Colonic mucosa (tissue), 4 donors: ENCODE data around the gene INPP5F. TPM values are rescaled to one million over a fixed set of nuclear protein-coding genes. Genes with fewer than 3 reads are reported as not detected.
"Not testable (repeated sequence)": the region's sequence is repeated elsewhere in the genome, so short reads cannot be mapped to it uniquely, and the experiment has no call there.

Source experiments
- DNase-seq: peaks from one replicate; pipeline ENCODE4 v3.0.0-alpha.2; 2020
- H3K27ac ChIP-seq: fragments of 200-600 bp; one replicate; pipeline ENCODE4 v1.8.0; 2021
- H3K27me3 ChIP-seq: fragments of 200-600 bp; one replicate; pipeline ENCODE4 v1.8.0; 2021
- H3K36me3 ChIP-seq: fragments of 200-600 bp; one replicate; pipeline ENCODE4 v1.8.0; 2021
- H3K4me1 ChIP-seq: fragments of 200-600 bp; one replicate; pipeline ENCODE4 v1.8.0; 2021; ENCODE audit warnings: mild to moderate bottlenecking
- H3K4me3 ChIP-seq: fragments of 200-600 bp; one replicate; pipeline ENCODE4 v1.8.0; 2021
- H3K9ac ChIP-seq, 2 donors: one replicate each; pipeline ENCODE4 v1.7.0; 2013; ENCODE audit warnings: control low read depth in 2 of 2, low read depth in 2 of 2, low read length in 2 of 2
- H3K9me3 ChIP-seq: fragments of 200-600 bp; one replicate; pipeline ENCODE4 v1.8.0; 2021
- CTCF ChIP-seq: fragments of 200-600 bp; IDR thresholded peaks from one replicate; pipeline ENCODE4 v1.8.0; 2022; ENCODE audit warnings: antibody characterized with exemption, mild to moderate bottlenecking
- intact Hi-C: fragments of 100-400 bp; cut with DNase I; formaldehyde crosslinking; loops from one replicate; pipeline ENCODE4 v1.14.1; 2022
- total RNA-seq, 2 donors: library from RNA; stranded (reverse); fragmentation: NEBNext Ultra II Directional in 1 of 2; extraction: Animal tissue kit (Norgen Biotek cat#: 25700) in 1 of 2; gene quantifications; one replicate each; pipeline ENCODE4 v1.2.1, GENCODE V29; 2021
- donor health status: healthy.
- donor health status: DM: no; HTN: no; CAD: no.
- donor health status: DM: no; HTN: no; CAD: no.

Gene INPP5F
- total RNA-seq, 2 donors from 2014 or later = 12.6 to 15.6 TPM

GRCh38 chr10:119701861-119702260, 24.0 kb upstream of the INPP5F start:
- Histone ChIP-seq H3K36me3 (no peaks in the 10 kb centered on the region), H3K9ac (no peak overlapping the region), H3K4me3 (no peak overlapping the region), H3K27ac (no peak overlapping the region), H3K9me3 (no peaks in the 10 kb centered on the region), H3K27me3 (no peaks in the 10 kb centered on the region), H3K4me1 (no peaks in the 10 kb centered on the region)
- no peak for DNase-seq
- no peak for TF ChIP-seq CTCF
- intact Hi-C loops = no loop called here

- TF ChIP-seq CTCF = no peak
- Histone ChIP-seq H3K9ac (no peak overlapping the region), H3K36me3 (no peaks in the 10 kb centered on the region), H3K27me3 (no peaks in the 10 kb centered on the region), H3K27ac (no peak overlapping the region), H3K4me1 (no peaks in the 10 kb centered on the region), H3K4me3 (no peak overlapping the region), H3K9me3 (no peaks in the 10 kb centered on the region)
- intact Hi-C loops = no loop called here
- DNase-seq = no peak
These were observed 23.3 kb upstream of the INPP5F start for GRCh38 chr10:119702583-119702982.

- DNase-seq = no peak
- intact Hi-C loops = no loop called here
- Histone ChIP-seq H3K27me3 (no peaks in the 10 kb centered on the region), H3K9me3 (no peaks in the 10 kb centered on the region), H3K36me3 (no peaks in the 10 kb centered on the region), H3K4me3 (no peak overlapping the region), H3K4me1 (no peaks in the 10 kb centered on the region), H3K9ac (no peak overlapping the region), H3K27ac (no peak overlapping the region)
- TF ChIP-seq CTCF = no peak
These were observed 21.8 kb upstream of the INPP5F start for GRCh38 chr10:119703903-119704508.

- Histone ChIP-seq H3K27ac (no peak overlapping the region), H3K27me3 (no peaks in the 10 kb centered on the region), H3K36me3 (no peaks in the 10 kb centered on the region), H3K4me3 (no peak overlapping the region), H3K4me1 (no peaks in the 10 kb centered on the region), H3K9me3 (no peaks in the 10 kb centered on the region), H3K9ac (no peak overlapping the region)
- DNase-seq = no peak
- no peak for TF ChIP-seq CTCF
- intact Hi-C loops = no loop called here
These were observed 20.4 kb upstream of the INPP5F start for GRCh38 chr10:119705434-119705831.

GRCh38 chr10:119706521-119707278, 19.1 kb upstream of the INPP5F start:
- no peak for TF ChIP-seq CTCF
- H3K27ac ChIP-seq = no peak overlapping the region
- H3K36me3 ChIP-seq = no peaks in the 10 kb centered on the region
- H3K9ac ChIP-seq = no peak overlapping the region
- no peak for DNase-seq
- no peaks in the 10 kb centered on the region for H3K4me1 ChIP-seq
- intact Hi-C loops = no loop called here
- H3K9me3 ChIP-seq = no peaks in the 10 kb centered on the region
- H3K27me3 ChIP-seq = no peaks in the 10 kb centered on the region
- H3K4me3 ChIP-seq = no peak overlapping the region

GRCh38 chr10:119707331-119707730, 18.5 kb upstream of the INPP5F start:
- H3K27me3 ChIP-seq, DNase-seq, H3K4me3 ChIP-seq, H3K4me1 ChIP-seq, intact Hi-C loops, H3K27ac ChIP-seq, H3K9me3 ChIP-seq, H3K36me3 ChIP-seq, H3K9ac ChIP-seq: not testable (repeated sequence)

- H3K4me3 ChIP-seq, intact Hi-C loops, H3K9ac ChIP-seq, H3K9me3 ChIP-seq, H3K4me1 ChIP-seq, DNase-seq, H3K27ac ChIP-seq, H3K27me3 ChIP-seq, H3K36me3 ChIP-seq: not testable (repeated sequence)
These were observed 14.9 kb upstream of the INPP5F start for GRCh38 chr10:119710935-119711334.
